ENCODE data around the gene PHF21A.

Gene PHF21A

GRCh38 chr11:45961751-45962240 is 159.5 kb downstream of the PHF21A start:
- Histone ChIP-seq H2AFZ (ENCODE audit: low read length, unreplicated experiment) (no peak overlapping the region), H3K27me3 (ENCODE audit: insufficient read depth, low read length) (no peaks in the 10 kb centered on the region), H3K4me3 (ENCODE audit: low read depth, low read length) (no peak overlapping the region), H3K27ac (ENCODE audit: low read depth, low read length) (no peak overlapping the region), H3K4me1 (ENCODE audit: control insufficient read depth, insufficient read depth, low read length, unreplicated experiment) (peaks cover 6% of the 10 kb centered on the region), H3K79me2 (ENCODE audit: control insufficient read depth, insufficient read depth, low read length, unreplicated experiment) (no peaks in the 10 kb centered on the region), H3K36me3 (ENCODE audit: insufficient read depth, low read length) (peaks cover 21% of the 10 kb centered on the region)

- H3K27ac ChIP-seq (ENCODE audit: low read depth, low read length) = no peak overlapping the region
- H3K79me2 ChIP-seq (ENCODE audit: control insufficient read depth, insufficient read depth, low read length, unreplicated experiment) = no peaks in the 10 kb centered on the region
- H3K36me3 ChIP-seq (ENCODE audit: insufficient read depth, low read length) = peaks cover 26% of the 10 kb centered on the region
- peaks cover 6% of the 10 kb centered on the region for H3K4me1 ChIP-seq (ENCODE audit: control insufficient read depth, insufficient read depth, low read length, unreplicated experiment)
- H2AFZ ChIP-seq (ENCODE audit: low read length, unreplicated experiment) = no peak overlapping the region
- H3K4me3 ChIP-seq (ENCODE audit: low read depth, low read length) = no peak overlapping the region
- no peaks in the 10 kb centered on the region for H3K27me3 ChIP-seq (ENCODE audit: insufficient read depth, low read length)
These were observed 160.7 kb downstream of the PHF21A start for GRCh38 chr11:45960387-45961095.

- Histone ChIP-seq H3K4me1 (ENCODE audit: control insufficient read depth, insufficient read depth, low read length, unreplicated experiment) (peaks cover 6% of the 10 kb centered on the region), H3K4me3 (ENCODE audit: low read depth, low read length) (no peak overlapping the region), H3K79me2 (ENCODE audit: control insufficient read depth, insufficient read depth, low read length, unreplicated experiment) (no peaks in the 10 kb centered on the region), H3K27me3 (ENCODE audit: insufficient read depth, low read length) (no peaks in the 10 kb centered on the region), H3K27ac (ENCODE audit: low read depth, low read length) (no peak overlapping the region), H2AFZ (ENCODE audit: low read length, unreplicated experiment) (no peak overlapping the region), H3K36me3 (ENCODE audit: insufficient read depth, low read length) (peaks cover 32% of the 10 kb centered on the region)
These were observed 161.4 kb downstream of the PHF21A start for GRCh38 chr11:45959851-45960250.

GRCh38 chr11:45949992-45950407 is 171.3 kb downstream of the PHF21A start:
- H3K36me3 ChIP-seq (ENCODE audit: insufficient read depth, low read length) = peaks cover 41% of the 10 kb centered on the region
- H3K27ac ChIP-seq (ENCODE audit: low read depth, low read length) = no peak overlapping the region
- no peak overlapping the region for H3K4me3 ChIP-seq (ENCODE audit: low read depth, low read length)
- H3K27me3 ChIP-seq (ENCODE audit: insufficient read depth, low read length) = no peaks in the 10 kb centered on the region
- no peak overlapping the region for H2AFZ ChIP-seq (ENCODE audit: low read length, unreplicated experiment)
- no peaks in the 10 kb centered on the region for H3K79me2 ChIP-seq (ENCODE audit: control insufficient read depth, insufficient read depth, low read length, unreplicated experiment)
- H3K4me1 ChIP-seq (ENCODE audit: control insufficient read depth, insufficient read depth, low read length, unreplicated experiment) = no peaks in the 10 kb centered on the region

- Histone ChIP-seq H3K27me3 (ENCODE audit: insufficient read depth, low read length) (no peaks in the 10 kb centered on the region), H3K36me3 (ENCODE audit: insufficient read depth, low read length) (peaks cover 39% of the 10 kb centered on the region), H3K27ac (ENCODE audit: low read depth, low read length) (no peak overlapping the region), H2AFZ (ENCODE audit: low read length, unreplicated experiment) (no peak overlapping the region), H3K4me3 (ENCODE audit: low read depth, low read length) (no peak overlapping the region), H3K79me2 (ENCODE audit: control insufficient read depth, insufficient read depth, low read length, unreplicated experiment) (no peaks in the 10 kb centered on the region), H3K4me1 (ENCODE audit: control insufficient read depth, insufficient read depth, low read length, unreplicated experiment) (no peaks in the 10 kb centered on the region)
These were observed 172.9 kb downstream of the PHF21A start for GRCh38 chr11:45948356-45948755.

- no peak overlapping the region for H3K4me3 ChIP-seq (ENCODE audit: low read depth, low read length)
- no peaks in the 10 kb centered on the region for H3K27me3 ChIP-seq (ENCODE audit: insufficient read depth, low read length)
- no peak overlapping the region for H3K27ac ChIP-seq (ENCODE audit: low read depth, low read length)
- H3K4me1 ChIP-seq (ENCODE audit: control insufficient read depth, insufficient read depth, low read length, unreplicated experiment) = no peaks in the 10 kb centered on the region
- no peak overlapping the region for H2AFZ ChIP-seq (ENCODE audit: low read length, unreplicated experiment)
- no peaks in the 10 kb centered on the region for H3K79me2 ChIP-seq (ENCODE audit: control insufficient read depth, insufficient read depth, low read length, unreplicated experiment)
- H3K36me3 ChIP-seq (ENCODE audit: insufficient read depth, low read length) = peaks cover 35% of the 10 kb centered on the region
These were observed 173.4 kb downstream of the PHF21A start for GRCh38 chr11:45947885-45948284.

- Histone ChIP-seq H3K4me1 (ENCODE audit: control insufficient read depth, insufficient read depth, low read length, unreplicated experiment) (no peaks in the 10 kb centered on the region), H3K27ac (ENCODE audit: low read depth, low read length) (no peak overlapping the region), H2AFZ (ENCODE audit: low read length, unreplicated experiment) (no peak overlapping the region), H3K36me3 (ENCODE audit: insufficient read depth, low read length) (peaks cover 31% of the 10 kb centered on the region), H3K27me3 (ENCODE audit: insufficient read depth, low read length) (no peaks in the 10 kb centered on the region), H3K79me2 (ENCODE audit: control insufficient read depth, insufficient read depth, low read length, unreplicated experiment) (no peaks in the 10 kb centered on the region), H3K4me3 (ENCODE audit: low read depth, low read length) (no peak overlapping the region)
These were observed 175.8 kb downstream of the PHF21A start for GRCh38 chr11:45945397-45945999.

- Histone ChIP-seq H3K4me1 (ENCODE audit: control insufficient read depth, insufficient read depth, low read length, unreplicated experiment) (no peaks in the 10 kb centered on the region), H3K79me2 (ENCODE audit: control insufficient read depth, insufficient read depth, low read length, unreplicated experiment) (no peaks in the 10 kb centered on the region), H3K27me3 (ENCODE audit: insufficient read depth, low read length) (no peaks in the 10 kb centered on the region), H3K36me3 (ENCODE audit: insufficient read depth, low read length) (peaks cover 21% of the 10 kb centered on the region; the same call in 1 of the 2 replicates), H2AFZ (ENCODE audit: low read length, unreplicated experiment) (no peak overlapping the region), H3K27ac (ENCODE audit: low read depth, low read length) (no peak overlapping the region), H3K4me3 (ENCODE audit: low read depth, low read length) (no peak overlapping the region)
These were observed 178.9 kb downstream of the PHF21A start for GRCh38 chr11:45942381-45942780.

- H3K27me3 ChIP-seq (ENCODE audit: insufficient read depth, low read length) = no peaks in the 10 kb centered on the region
- no peak overlapping the region for H3K27ac ChIP-seq (ENCODE audit: low read depth, low read length)
- H3K36me3 ChIP-seq (ENCODE audit: insufficient read depth, low read length) = peaks cover 13% of the 10 kb centered on the region; the same call in 1 of the 2 replicates
- no peak overlapping the region for H3K4me3 ChIP-seq (ENCODE audit: low read depth, low read length)
- H2AFZ ChIP-seq (ENCODE audit: low read length, unreplicated experiment) = no peak overlapping the region
- H3K4me1 ChIP-seq (ENCODE audit: control insufficient read depth, insufficient read depth, low read length, unreplicated experiment) = no peaks in the 10 kb centered on the region
- H3K79me2 ChIP-seq (ENCODE audit: control insufficient read depth, insufficient read depth, low read length, unreplicated experiment) = no peaks in the 10 kb centered on the region
These were observed 180.0 kb downstream of the PHF21A start for GRCh38 chr11:45941285-45941684.

GRCh38 chr11:45939836-45940235 is 181.4 kb downstream of the PHF21A start:
- no peaks in the 10 kb centered on the region for H3K79me2 ChIP-seq (ENCODE audit: control insufficient read depth, insufficient read depth, low read length, unreplicated experiment)
- H3K4me3 ChIP-seq (ENCODE audit: low read depth, low read length) = no peak overlapping the region
- no peak overlapping the region for H2AFZ ChIP-seq (ENCODE audit: low read length, unreplicated experiment)
- H3K27ac ChIP-seq (ENCODE audit: low read depth, low read length) = no peak overlapping the region
- peaks cover 13% of the 10 kb centered on the region; the same call in 1 of the 2 replicates for H3K36me3 ChIP-seq (ENCODE audit: insufficient read depth, low read length)
- H3K27me3 ChIP-seq (ENCODE audit: insufficient read depth, low read length) = no peaks in the 10 kb centered on the region
- no peaks in the 10 kb centered on the region for H3K4me1 ChIP-seq (ENCODE audit: control insufficient read depth, insufficient read depth, low read length, unreplicated experiment)

- Histone ChIP-seq H3K4me3 (ENCODE audit: low read depth, low read length) (no peak overlapping the region), H3K27me3 (ENCODE audit: insufficient read depth, low read length) (no peaks in the 10 kb centered on the region), H3K79me2 (ENCODE audit: control insufficient read depth, insufficient read depth, low read length, unreplicated experiment) (no peaks in the 10 kb centered on the region), H3K27ac (ENCODE audit: low read depth, low read length) (no peak overlapping the region), H3K4me1 (ENCODE audit: control insufficient read depth, insufficient read depth, low read length, unreplicated experiment) (no peaks in the 10 kb centered on the region), H2AFZ (ENCODE audit: low read length, unreplicated experiment) (no peak overlapping the region), H3K36me3 (ENCODE audit: insufficient read depth, low read length) (peaks cover 15% of the 10 kb centered on the region; the same call in 1 of the 2 replicates)
These were observed 183.3 kb downstream of the PHF21A start for GRCh38 chr11:45937916-45938315.

Measured in ACC112 (cell line).